ENCODE results near the gene TGFBR3.

Gene TGFBR3

DNA sequence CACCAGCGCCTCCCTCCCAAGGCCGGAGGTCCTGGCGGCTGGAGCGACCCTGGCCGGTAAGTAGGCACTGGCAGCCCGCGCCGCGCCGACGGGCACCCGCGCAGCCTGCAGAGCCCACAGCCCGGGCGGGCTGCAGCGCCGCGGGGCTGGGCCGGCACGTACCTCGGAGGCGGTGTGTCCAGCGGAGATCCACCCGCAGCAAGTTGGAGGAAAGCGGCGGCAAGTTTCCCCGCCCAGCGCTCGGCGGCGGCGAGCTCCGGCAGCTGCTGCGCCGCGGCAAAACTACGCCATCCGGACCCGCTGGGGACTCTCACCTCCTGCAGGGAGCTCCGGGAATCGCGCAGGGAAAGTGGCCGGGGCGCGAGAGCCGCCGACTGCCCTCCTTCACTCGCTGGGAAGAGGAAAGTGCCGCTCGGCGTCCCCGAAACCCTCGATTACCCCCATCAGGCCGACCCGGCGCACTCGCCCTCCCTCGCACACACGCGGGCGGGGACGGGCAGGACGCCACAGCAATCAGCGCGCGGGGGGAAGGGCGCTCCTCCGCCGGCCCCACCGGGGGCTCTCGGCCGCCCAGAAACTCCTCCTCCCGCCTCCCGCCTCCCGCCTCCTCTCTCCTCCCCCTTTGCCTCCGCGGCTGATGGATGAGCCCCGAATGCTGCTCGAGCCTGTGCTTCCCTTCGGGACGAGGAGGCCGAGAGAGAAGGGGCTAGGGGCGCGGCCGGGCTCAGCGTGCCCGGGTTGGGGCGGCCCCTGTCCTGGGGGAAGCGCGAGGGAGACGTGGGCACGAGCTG lies at the start of gene TGFBR3:
TSS of gene TGFBR3 (minus strand) at position 436 of the 791 bp plus-strand sequence. CDS start 24,620 bp downstream, outside the sequence.
- peak; percentile 59 for DNase-seq

DNA sequence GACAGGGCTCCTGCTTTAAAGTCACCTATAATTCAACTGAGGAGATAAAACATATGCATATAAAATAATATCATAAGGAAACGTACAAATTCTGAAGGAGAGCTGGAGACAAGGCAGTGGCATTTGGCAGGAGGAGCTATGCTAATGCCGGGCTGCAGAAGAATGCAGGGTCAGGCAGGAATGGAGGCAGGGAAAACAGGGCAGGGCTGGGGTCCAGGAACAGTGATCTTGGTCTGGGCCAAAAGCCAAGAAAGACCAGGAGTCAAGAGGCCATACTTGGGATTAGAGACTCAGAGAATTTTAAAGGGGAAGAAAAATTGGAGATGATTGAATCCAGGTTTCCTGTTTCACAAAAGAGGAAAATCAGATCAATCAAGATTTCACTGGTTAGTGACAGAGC lies 43.3 kb upstream of the TGFBR3 start:
- DNase-seq: no peak

DNA sequence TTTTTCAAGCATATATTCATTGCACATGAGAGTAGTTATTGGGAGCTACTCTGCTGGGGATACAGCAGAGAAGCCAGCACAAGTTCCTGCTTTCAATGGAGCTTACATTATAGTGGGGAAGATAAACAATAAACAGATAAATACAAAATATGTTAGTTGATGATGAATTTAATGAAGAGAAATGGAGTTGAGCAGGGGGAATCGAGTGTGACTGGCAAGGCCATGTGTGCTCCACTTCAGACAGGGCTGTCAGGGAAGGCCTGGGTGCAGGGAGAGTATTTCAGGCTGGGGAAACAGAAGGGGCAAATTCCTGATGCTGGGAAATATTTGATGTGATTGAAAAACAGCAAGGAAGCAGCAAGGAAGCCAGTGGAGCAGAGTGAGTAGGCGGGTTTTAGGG lies 42.1 kb upstream of the TGFBR3 start:
- no peak for DNase-seq

DNA sequence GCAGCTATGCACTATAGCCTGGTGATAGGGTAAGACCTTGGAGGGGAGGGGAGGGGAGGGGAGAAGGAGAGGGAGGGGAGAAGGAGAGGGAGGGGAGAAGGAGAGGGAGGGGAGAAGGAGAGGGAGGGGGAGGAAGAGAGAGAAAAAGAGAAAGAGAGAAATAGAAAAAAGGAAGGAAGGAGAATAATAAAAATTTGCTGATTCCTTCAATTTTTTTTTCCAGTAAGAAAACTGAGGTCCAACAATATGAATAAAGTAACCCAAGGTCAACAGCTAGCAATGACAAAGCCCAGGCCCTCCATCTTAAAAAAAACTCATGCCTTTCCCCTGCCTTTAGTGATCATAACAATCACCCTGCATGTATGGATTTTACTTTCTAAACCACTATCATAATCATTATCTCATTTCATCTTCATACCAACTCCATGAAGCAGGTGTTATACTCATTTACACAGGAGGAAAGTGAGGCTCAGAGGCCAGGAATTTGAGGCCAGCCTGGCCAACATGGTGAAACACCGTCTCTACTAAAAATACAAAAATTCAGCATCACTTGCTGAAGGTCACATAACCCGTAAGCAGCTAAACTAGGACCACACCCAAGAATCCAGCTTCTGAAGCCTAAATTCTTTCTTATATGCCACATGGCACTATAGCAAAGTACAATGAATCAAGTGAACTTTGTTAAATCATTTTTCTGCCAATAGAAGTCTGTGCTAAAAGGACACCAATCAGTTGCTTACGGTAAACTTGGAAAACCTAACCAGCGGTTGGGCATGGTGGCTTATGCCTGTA lies 39.9 kb upstream of the TGFBR3 start:
- no peak for DNase-seq

DNA sequence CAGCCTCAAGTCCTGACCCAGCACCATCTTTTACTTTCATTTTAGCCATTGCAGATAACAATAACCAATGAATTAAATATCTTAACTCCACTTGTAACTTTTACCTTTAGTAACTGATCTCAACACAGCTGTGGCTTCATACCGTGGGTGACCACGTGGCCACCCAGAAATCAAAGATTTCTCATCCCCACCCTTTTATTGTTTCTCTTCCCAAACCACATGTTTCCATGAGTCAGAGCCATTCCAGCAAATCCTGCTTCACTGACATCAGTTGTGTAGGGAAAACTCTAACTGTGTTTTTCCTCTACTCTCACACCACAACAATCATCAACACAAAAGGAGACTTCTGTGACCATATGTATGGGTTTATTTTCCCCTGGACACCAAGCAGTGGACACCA lies 38.2 kb upstream of the TGFBR3 start:
- no peak for DNase-seq

DNA sequence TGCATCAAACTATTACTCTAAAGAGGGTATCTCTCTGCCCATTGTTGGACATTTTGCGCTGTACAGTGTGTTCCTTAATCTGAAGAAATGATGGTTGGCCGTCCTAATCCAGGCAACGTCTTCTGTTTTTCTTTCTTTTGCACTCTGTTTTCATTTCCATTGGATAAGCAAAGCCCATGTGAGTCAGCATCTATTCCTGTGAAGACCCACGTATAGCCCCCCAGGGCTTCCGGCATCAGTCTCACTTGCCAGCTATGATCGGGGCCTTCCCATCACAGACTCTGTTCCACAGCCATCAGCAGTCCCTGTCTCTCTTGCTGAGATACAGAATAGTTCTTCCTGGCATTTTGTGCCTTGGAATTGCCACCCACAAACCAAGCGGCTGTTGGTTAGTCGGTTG lies 34.0 kb upstream of the TGFBR3 start:
- DNase-seq: no peak

DNA sequence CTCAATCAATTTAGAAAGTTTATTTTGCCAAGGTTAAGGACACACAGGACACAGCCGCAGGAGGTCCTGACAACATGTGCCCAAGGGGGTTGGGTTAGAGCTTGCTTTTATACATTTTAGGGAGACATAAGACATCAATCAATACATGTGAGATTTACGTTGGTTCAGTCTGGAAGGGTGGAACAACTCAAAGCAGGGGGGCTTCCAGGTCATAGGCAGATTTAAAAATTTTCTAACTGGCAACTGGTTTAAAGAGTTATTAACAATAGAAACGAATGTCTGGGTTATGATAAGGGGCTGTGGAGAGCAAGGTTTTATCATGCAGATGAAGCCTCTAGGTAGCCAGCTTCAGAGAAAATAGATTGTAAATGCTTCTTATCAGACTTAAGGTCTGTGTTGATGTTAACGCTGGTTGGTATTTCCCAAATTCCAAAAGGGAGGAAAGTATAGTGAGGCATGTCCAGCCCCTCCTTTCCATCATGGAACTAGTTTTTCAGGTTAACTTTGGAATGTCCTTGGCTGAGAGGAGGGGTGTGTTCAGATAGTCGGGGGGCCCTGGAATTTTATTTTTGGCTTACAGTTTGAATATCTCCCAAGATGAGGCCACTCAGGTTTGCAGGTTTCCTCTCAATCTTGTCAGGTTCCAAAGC lies 31.0 kb upstream of the TGFBR3 start:
- no peak for DNase-seq

DNA sequence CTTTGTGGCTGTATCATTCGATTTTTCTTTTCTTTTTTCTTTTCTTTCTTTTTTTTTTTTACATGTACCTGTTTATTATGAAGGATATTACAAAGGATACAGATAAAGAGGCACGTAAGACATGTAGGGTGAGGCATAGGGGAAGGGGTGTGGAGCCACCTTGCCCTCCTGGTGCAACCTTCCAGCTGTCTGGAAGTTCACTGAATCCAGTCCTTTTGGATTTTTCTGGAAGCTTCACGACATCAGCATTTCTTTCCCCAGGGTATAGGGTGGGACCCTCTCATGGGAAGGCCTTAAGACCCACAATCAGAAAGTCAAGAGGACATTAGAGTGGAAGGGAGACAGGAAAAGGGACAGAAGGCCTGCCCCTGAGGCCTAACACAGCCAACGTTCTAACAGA lies 30.1 kb upstream of the TGFBR3 start:
- no peak for DNase-seq

DNA sequence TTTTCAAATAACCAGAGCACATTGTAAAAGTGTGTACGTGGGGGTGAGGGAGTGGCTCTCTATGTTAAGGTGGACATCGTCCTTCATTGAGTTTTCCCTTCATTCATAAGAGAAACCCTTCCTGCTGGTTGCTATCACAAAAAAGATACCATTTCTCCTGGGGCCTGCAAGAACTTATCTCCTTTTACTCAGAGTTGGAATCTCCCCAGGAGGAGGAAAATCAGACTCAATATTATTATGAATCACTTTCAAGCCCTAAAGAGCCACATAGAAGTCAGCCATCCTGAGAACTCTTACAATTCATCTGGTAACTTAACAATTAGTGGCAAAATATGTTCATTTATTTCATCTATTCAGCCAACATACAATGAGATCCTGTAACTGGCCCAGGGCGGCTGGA lies 27.1 kb upstream of the TGFBR3 start:
- no peak for DNase-seq

DNA sequence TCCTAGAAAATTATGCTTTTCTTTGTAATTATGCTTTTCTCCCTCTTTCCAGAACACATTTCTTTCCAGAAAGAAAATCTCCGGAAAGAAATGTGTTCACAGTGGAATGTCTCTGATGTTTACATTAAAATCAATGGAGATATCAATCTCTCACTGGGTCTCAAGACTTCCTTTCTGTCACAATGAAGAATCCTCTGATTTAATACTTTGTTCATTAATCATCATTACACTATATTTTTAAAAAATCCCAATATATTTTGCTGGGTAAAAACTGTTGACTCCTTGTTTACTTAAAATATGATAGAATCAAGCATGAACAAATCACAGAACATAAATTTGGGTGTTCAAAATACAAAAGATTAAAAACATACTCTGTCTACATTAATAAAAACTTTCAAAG lies 26.3 kb upstream of the TGFBR3 start:
- no peak for DNase-seq

DNA sequence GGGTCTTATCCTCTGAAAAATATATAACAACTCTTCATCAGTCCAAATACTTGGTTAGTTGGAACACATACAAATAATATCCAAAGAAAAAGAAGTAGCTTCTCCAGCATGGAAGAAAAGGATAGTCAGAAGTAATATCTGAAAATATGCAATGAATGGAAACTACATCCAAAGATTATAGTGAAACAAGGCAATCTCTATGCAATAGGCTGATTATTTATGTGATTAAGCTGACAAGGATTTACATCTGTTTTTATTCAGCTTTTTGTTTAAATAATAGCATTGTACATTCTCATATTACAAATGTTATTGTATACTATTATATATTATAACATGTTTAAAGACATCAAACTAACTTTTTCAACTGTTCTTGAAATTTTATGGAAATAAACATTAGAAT lies 15.3 kb upstream of the TGFBR3 start:
- DNase-seq: no peak

DNA sequence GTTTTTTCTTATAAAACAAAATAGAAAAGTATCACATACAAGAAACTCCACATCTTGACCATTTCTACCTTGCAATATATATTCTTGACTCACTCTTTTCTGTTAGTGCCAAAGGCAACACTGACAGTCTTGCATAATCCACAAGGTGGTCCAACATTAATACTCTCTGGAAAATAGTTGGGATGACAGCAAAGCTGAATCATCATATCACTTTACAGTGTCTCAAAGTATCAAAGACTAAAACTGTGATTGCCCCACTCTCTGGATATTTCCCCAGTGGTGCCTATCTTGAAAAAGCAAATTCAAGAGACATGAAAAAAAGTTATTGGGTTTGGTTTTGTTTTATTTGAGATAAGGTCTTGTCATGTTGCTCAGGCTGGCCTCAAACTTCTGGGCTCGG lies 14.6 kb upstream of the TGFBR3 start:
- no peak for DNase-seq

DNA sequence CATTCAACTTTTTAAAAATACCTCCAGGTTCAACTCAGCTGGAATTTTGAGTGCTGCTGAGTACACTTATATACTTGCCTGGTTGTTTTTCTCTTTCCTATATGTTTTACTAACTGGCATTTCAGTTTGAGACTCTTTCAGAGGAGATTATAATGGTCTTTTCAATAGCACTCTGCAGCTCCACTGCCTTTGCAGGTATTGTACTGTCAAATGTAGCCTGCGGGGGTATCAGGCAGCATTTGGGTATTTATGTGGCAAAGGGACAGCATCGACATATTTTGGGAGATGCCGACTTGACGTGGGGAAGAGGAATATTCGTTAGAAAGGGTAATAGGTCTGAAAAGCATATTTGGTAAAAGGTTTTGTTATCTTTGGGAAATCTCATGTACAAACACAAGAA lies 11.1 kb upstream of the TGFBR3 start:
- no peak for DNase-seq

DNA sequence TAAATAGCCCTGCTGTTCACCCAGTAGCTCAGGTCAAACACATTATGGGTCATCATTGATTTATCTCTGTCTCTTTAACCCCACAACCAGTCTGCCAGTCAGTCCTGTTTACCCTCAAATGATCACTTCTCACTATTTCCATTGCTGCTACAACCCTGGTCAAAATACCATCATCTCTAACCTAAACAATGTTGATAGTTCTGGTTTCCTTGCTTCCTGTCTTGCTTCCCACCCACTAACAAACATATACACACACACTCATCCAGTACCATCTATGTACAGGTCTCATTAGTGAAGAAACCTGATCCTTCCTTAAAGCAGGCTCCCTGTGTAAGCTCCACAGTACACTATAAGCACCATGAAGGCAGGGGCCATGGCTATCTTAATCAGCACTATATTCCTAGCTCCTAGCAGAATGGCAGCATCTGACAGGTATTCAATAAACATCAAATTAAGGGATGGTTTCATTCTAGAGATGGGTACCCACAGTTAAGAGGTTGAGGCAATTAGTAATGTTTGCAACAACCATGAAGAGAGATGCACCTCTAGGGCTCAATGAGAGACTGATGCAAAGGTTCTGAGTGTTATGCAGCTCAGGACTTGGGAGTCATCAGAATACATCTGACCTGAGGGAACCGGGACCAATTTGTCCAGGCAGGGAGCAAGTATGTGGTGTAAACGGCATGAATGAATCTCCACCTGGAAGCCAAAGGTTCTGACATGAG lies 10.0 kb upstream of the TGFBR3 start:
- DNase-seq: no peak

DNA sequence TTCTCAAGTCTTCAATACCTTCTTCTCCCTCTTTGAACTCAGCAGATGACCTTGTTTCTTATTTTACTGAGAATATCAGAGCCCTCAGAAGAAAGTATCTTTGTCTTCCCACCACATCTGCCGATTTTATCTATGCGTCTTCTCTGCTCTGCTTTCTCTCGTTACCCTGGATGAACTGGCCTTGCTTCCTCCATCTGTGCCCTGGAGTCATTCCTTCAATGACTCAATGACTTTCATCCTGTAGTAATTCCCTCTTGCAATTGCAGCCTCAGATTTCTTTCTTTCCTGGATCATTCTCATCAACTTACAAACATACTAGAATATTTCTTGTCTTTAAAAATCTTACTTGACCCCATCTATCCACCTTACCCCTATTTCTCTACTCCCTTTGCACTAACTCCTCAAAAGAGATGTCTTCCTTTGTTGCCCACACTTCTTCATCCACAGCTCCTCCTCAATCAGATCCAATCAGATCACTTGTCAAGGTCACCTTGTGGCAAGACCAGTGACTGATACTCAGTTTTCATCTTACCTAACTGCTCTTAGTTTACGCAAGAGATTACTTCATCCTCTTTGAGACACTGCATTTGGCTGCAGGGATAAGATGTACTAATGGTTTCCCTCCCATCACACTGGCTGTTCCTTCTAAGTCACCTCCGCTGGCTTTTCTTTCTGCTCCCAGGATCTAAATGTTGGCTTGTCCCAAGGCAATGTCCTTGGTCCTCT lies 8.2 kb upstream of the TGFBR3 start:
- no peak for DNase-seq

DNA sequence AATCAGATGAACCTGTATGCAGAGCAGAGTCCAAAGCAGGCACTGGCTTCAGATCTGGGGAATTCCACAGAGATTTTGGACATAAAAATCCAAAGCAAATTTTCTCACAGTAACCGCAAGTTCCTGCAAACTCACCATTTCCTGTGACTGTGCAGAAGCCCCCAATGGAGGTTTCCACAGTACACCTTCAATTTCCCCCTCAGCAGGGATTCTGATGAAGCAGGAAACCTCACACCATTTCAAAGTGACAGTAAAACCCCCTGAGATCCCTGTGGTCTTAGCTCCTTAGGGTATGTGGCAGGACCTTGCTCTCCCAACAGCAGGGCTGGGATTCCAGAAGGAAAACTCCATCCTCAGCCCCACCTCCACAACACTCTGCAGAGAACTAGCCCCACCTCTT lies 6.0 kb upstream of the TGFBR3 start:
- no peak for DNase-seq

DNA sequence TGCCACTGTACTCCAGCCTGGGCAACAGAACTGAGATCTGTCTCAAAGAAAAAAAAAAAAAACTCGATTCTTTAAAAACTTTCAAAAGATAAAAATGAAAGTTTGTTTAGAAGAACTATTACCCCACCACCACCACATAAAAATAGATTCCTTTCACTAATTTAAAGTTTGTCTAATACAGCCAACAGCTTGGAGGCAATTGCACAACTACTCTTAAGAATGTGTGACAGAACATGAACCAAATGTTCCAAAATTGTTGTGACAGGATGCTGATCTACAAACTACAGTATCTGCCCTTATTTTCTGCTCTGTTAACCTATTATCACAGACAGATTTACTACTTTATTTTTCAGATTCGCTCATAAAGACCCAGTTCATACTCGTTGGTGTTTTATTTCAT lies 5.5 kb upstream of the TGFBR3 start:
- no peak for DNase-seq

DNA sequence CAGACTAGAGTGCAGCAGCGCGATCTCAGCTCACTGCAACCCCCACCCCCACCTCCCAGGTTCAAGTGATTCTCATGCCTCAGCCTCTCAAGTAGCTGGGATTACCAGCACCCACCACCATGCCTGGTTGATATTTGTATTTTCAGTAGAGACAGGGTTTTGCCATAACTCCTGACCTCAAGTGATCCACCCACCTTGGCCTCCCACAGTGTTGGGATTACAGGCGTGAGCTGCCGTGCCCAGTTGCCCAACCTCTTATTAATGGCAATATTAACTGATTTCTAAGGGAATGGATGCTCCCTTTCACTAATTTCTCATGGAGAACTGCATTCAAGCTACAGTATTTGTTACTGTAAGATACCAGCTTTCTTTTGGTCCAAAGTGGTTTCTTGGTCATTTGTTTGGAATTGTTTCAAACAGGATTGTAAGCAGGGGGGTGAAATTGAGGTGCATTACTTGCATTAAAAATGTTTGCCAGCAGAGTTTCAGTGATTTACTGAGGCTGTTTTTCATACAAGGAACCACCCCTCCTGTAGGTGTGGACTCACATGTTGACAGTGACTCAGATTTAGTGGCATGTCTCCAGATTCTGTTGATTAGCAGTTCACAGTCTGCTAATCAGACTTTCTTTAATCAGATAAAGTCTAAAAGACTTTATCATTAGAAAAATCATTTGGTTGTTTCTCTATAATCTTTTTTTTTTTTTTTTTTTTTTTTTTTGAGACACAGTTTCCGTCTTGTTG lies 3.9 kb upstream of the TGFBR3 start:
- DNase-seq: no peak

DNA sequence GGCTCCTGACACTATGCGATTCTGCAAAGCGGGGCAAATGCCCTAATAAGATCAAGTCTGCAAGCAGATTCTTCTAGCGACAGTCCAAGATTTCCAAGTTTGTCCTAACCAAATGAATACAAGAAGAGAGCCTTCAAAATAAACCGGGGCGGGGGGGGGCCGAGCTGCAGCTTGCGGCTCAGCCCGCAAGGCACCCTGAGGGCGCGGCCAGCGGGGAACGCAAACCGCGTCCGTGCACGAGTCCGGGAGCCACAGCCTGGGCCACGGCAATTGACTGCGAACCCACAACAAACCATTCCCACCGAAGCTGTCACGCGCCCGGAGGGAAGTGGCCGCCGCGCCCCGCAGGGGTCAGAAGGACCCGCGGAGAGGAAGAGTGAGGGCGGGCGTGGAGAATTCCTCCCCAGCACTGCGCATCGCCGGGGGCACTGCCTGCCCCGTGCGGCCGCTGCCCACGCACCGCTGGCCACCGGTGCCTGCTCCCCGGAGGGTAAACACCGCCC lies 687 bp downstream of the TGFBR3 start:
- DNase-seq: no peak

DNA sequence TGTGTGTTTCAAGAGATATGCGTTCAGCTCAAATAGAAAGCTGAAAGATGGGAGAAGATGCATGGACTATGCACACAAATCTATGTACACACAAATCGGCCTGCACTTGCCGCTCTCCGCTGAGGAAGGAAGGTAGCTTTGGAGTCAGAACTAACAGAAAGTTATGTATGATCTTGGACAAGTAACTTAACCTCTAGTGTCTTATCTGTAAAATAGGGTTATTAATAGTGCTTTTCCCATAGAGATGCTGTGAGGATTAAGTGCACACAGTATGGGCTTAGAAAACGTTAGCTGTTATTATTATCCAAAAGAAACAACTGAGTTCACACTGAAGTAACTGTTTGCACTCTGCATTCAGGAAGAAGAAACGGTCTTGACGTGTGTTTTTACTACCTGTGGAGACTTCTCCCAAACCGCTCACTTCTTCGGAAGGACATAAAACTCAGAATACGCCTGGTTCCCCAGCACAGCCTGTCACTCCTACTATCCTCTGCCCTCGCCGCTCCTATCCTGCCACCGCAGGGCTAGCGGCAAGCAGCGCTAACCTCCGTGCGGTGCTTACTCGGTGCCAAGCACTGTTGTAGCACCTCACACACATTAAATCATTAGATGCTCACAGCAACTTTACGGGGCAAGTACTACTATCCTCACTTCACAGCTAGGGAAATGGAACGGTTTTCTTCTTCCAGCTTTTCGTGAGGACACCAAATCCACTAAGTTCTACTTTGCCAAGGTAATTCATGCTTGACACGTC lies 1.3 kb downstream of the TGFBR3 start:
- no peak for DNase-seq

DNA sequence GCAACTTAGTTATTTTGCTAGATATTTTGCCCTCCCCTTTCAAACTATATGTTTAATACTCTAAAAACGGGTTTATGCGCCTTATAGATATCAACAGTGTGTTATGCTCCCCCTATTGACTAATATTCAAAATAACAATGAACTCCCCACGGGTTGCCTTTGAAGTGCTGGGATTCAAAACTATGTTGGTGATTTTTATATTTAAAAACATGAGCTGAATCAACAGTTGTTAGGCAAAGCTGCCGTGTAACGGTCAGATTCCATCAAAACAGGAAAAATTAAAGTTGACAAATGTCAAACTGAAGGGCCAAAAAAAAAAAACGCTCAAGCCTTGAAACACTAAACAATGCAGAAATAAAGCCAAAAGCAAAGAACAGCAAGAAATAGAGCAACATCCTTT lies 2.5 kb downstream of the TGFBR3 start:
- DNase-seq: no peak

All from NCI-H2107 (cell line).